Fibroblast of lung (primary cell): Measurements from ENCODE around the gene TP53TG3B. TPM values are rescaled to one million over a fixed set of nuclear protein-coding genes. Genes with fewer than 3 reads are reported as not detected.

Experiments
- polyA plus RNA-seq, 2 donors: library from polyadenylated mRNA; depleted of rRNA in 1 of 2; stranded (reverse) in 1 of 2; unstranded in 1 of 2; fragments of >200 nt; gene quantifications; 2 replicates each; pipeline ENCODE4 v1.2.1, GENCODE V29; 2011 to 2012; ENCODE audit warnings: missing spikeins in 1 of 2
- total RNA-seq: library from RNA; depleted of rRNA; stranded (reverse); fragments of >200 nt; gene quantifications from 2 replicates; pipeline ENCODE4 v1.2.1, GENCODE V29; 2014

TP53TG3B gene
- total and polyA plus RNA-seq, 2 donors (not counting 1 experiment from before 2014, with no cell fraction given), result not detected

Other genes starting within 250 kb of the TP53TG3B start
- not detected in 2 replicates for gene TP53TG3C, start 166.6 kb upstream of the TP53TG3B start, total RNA-seq
- gene TP53TG3C, start 166.6 kb upstream of the TP53TG3B start, polyA plus RNA-seq, result not detected in 2 replicates
- not detected in 2 replicates for gene TP53TG3E, start 56.5 kb upstream of the TP53TG3B start, total RNA-seq
- not detected in 2 replicates for gene TP53TG3E, start 56.5 kb upstream of the TP53TG3B start, polyA plus RNA-seq
- not detected in 2 replicates for gene TP53TG3F, start 98.8 kb downstream of the TP53TG3B start, total RNA-seq
- gene TP53TG3F, start 98.8 kb downstream of the TP53TG3B start, polyA plus RNA-seq, result not detected in 2 replicates